Measurements from ENCODE around the gene IMMP2L.
A peak's percentile ranks its signal among the peaks of the same experiment; 100 is the strongest.
"Not testable (repeated sequence)": the region's sequence is repeated elsewhere in the genome, so short reads cannot be mapped to it uniquely, and the experiment has no call there.

Gene IMMP2L

GRCh38 chr7:111561904-111562732 is at the start of gene IMMP2L:
Gene IMMP2L (minus strand): TSS chr7:111562492.
- ATAC-seq (ENCODE audit: low read depth) (peak; percentile 91), DNase-seq (ENCODE audit: low spot score in 2 of 2) (peak; percentile 97 to 98)
- Mint-ChIP-seq H3K27ac (peak within 1 kb of the TSS; percentile 97), H3K4me3 (peak within 1 kb of the TSS; percentile 93), H3K27me3 (peaks cover 2% of the 10 kb centered on the region), H3K4me1 (peaks cover 21% of the 10 kb centered on the region), H3K36me3 (peaks cover 6% of the 10 kb centered on the region), H3K9me3 (no peaks in the 10 kb centered on the region)

- H3K27me3 Mint-ChIP-seq; H3K9me3 Mint-ChIP-seq; H3K27ac Mint-ChIP-seq; DNase-seq (ENCODE audit: low spot score in 2 of 2); H3K4me1 Mint-ChIP-seq; ATAC-seq (ENCODE audit: low read depth); H3K36me3 Mint-ChIP-seq; H3K4me3 Mint-ChIP-seq: not testable (repeated sequence)
Measured at GRCh38 chr7:111609483-111610254, 47.4 kb upstream of the IMMP2L start.

GRCh38 chr7:111607621-111608020 is 45.3 kb upstream of the IMMP2L start:
- Mint-ChIP-seq H3K36me3 (no peaks in the 10 kb centered on the region), H3K27ac (no peak overlapping the region), H3K9me3 (peaks cover 1% of the 10 kb centered on the region), H3K4me1 (no peaks in the 10 kb centered on the region), H3K27me3 (peaks cover 2% of the 10 kb centered on the region), H3K4me3 (no peak overlapping the region)
- ATAC-seq (ENCODE audit: low read depth) (no peak), DNase-seq (ENCODE audit: low spot score in 2 of 2) (no peak)

- no peak overlapping the region for H3K27ac Mint-ChIP-seq
- ATAC-seq (ENCODE audit: low read depth) (no peak), DNase-seq (ENCODE audit: low spot score in 2 of 2) (no peak)
- H3K4me1 Mint-ChIP-seq = no peaks in the 10 kb centered on the region
- H3K27me3 Mint-ChIP-seq = peaks cover 4% of the 10 kb centered on the region
- no peaks in the 10 kb centered on the region for H3K36me3 Mint-ChIP-seq
- no peak overlapping the region for H3K4me3 Mint-ChIP-seq
- no peaks in the 10 kb centered on the region for H3K9me3 Mint-ChIP-seq
Measured at GRCh38 chr7:111605246-111605645, 43.0 kb upstream of the IMMP2L start.

GRCh38 chr7:111600091-111600490 is 37.8 kb upstream of the IMMP2L start:
- Mint-ChIP-seq H3K27me3 (peaks cover 2% of the 10 kb centered on the region), H3K4me1 (no peaks in the 10 kb centered on the region), H3K4me3 (no peak overlapping the region), H3K36me3 (no peaks in the 10 kb centered on the region), H3K27ac (no peak overlapping the region), H3K9me3 (peaks cover 4% of the 10 kb centered on the region)
- ATAC-seq (ENCODE audit: low read depth) = no peak
- DNase-seq (ENCODE audit: low spot score in 2 of 2) = no peak

- H3K9me3 Mint-ChIP-seq = peaks cover 4% of the 10 kb centered on the region
- no peak overlapping the region for H3K27ac Mint-ChIP-seq
- H3K4me3 Mint-ChIP-seq = no peak overlapping the region
- DNase-seq (ENCODE audit: low spot score in 2 of 2) = no peak
- H3K36me3 Mint-ChIP-seq = no peaks in the 10 kb centered on the region
- no peaks in the 10 kb centered on the region for H3K4me1 Mint-ChIP-seq
- no peaks in the 10 kb centered on the region for H3K27me3 Mint-ChIP-seq
- no peak for ATAC-seq (ENCODE audit: low read depth)
Measured at GRCh38 chr7:111595780-111596179, 33.5 kb upstream of the IMMP2L start.

GRCh38 chr7:111594602-111595001 is 32.3 kb upstream of the IMMP2L start:
- Mint-ChIP-seq H3K27ac (no peak overlapping the region), H3K4me3 (no peak overlapping the region), H3K4me1 (no peaks in the 10 kb centered on the region), H3K9me3 (peaks cover 4% of the 10 kb centered on the region), H3K36me3 (no peaks in the 10 kb centered on the region), H3K27me3 (no peaks in the 10 kb centered on the region)
- ATAC-seq (ENCODE audit: low read depth) (no peak), DNase-seq (ENCODE audit: low spot score in 2 of 2) (no peak)

GRCh38 chr7:111593343-111593742 is 31.1 kb upstream of the IMMP2L start:
- ATAC-seq (ENCODE audit: low read depth) (no peak), DNase-seq (ENCODE audit: low spot score in 2 of 2) (no peak)
- no peaks in the 10 kb centered on the region for H3K36me3 Mint-ChIP-seq
- H3K4me1 Mint-ChIP-seq = no peaks in the 10 kb centered on the region
- peaks cover 4% of the 10 kb centered on the region for H3K9me3 Mint-ChIP-seq
- H3K27me3 Mint-ChIP-seq = no peaks in the 10 kb centered on the region
- no peak overlapping the region for H3K27ac Mint-ChIP-seq
- no peak overlapping the region for H3K4me3 Mint-ChIP-seq

- H3K4me1 Mint-ChIP-seq = no peaks in the 10 kb centered on the region
Measured at GRCh38 chr7:111588065-111588433, 25.8 kb upstream of the IMMP2L start.

GRCh38 chr7:111587410-111588064 is 25.2 kb upstream of the IMMP2L start:
- no peak for ATAC-seq (ENCODE audit: low read depth)
- H3K4me3 Mint-ChIP-seq = no peak overlapping the region
- no peaks in the 10 kb centered on the region for H3K9me3 Mint-ChIP-seq
- no peaks in the 10 kb centered on the region for H3K27me3 Mint-ChIP-seq
- no peak for DNase-seq (ENCODE audit: low spot score in 2 of 2)
- no peaks in the 10 kb centered on the region for H3K4me1 Mint-ChIP-seq
- no peak overlapping the region for H3K27ac Mint-ChIP-seq
- no peaks in the 10 kb centered on the region for H3K36me3 Mint-ChIP-seq

More at GRCh38 chr7:111588065-111588433, 25.8 kb upstream of the IMMP2L start:
- H3K9me3 Mint-ChIP-seq = no peaks in the 10 kb centered on the region
- H3K27me3 Mint-ChIP-seq = no peaks in the 10 kb centered on the region
- no peak overlapping the region for H3K27ac Mint-ChIP-seq
- H3K4me3 Mint-ChIP-seq = no peak overlapping the region
- DNase-seq (ENCODE audit: low spot score in 2 of 2) (no peak), ATAC-seq (ENCODE audit: low read depth) (no peak)
- no peaks in the 10 kb centered on the region for H3K36me3 Mint-ChIP-seq

GRCh38 chr7:111586711-111587409 is 24.6 kb upstream of the IMMP2L start:
- Mint-ChIP-seq H3K9me3 (peaks cover 2% of the 10 kb centered on the region), H3K36me3 (no peaks in the 10 kb centered on the region), H3K4me3 (no peak overlapping the region), H3K4me1 (no peaks in the 10 kb centered on the region), H3K27ac (no peak overlapping the region), H3K27me3 (no peaks in the 10 kb centered on the region)
- ATAC-seq (ENCODE audit: low read depth) (no peak), DNase-seq (ENCODE audit: low spot score in 2 of 2) (no peak)

GRCh38 chr7:111581784-111582488 is 19.6 kb upstream of the IMMP2L start:
- H3K27ac Mint-ChIP-seq; H3K27me3 Mint-ChIP-seq; H3K4me1 Mint-ChIP-seq; H3K9me3 Mint-ChIP-seq; H3K36me3 Mint-ChIP-seq; DNase-seq (ENCODE audit: low spot score in 2 of 2); H3K4me3 Mint-ChIP-seq; ATAC-seq (ENCODE audit: low read depth): not testable (repeated sequence)

GRCh38 chr7:111581207-111581606 is 18.9 kb upstream of the IMMP2L start:
- not testable (repeated sequence) for H3K4me1 Mint-ChIP-seq; H3K36me3 Mint-ChIP-seq; H3K4me3 Mint-ChIP-seq; H3K9me3 Mint-ChIP-seq; H3K27ac Mint-ChIP-seq; ATAC-seq (ENCODE audit: low read depth); DNase-seq (ENCODE audit: low spot score in 2 of 2); H3K27me3 Mint-ChIP-seq
